NCI-H187 treated with DMSO at 0.1 percent for 48 hours (cell line): ENCODE measurements around the gene CLCN2.

Experiments used
- DNase-seq: peaks from one replicate; lab custom pipeline; 2025; lab: John Stamatoyannopoulos, UW

Gene CLCN2

GRCh38 chr3:184325715-184326369 lies 35.6 kb downstream of the CLCN2 start:
- no peak for DNase-seq

GRCh38 chr3:184325269-184325668 lies 36.1 kb downstream of the CLCN2 start:
- no peak for DNase-seq

GRCh38 chr3:184323696-184324095 lies 37.7 kb downstream of the CLCN2 start:
- DNase-seq: no peak

- no peak for DNase-seq
Measured at GRCh38 chr3:184322731-184323487, 38.5 kb downstream of the CLCN2 start.

- DNase-seq: no peak
Measured at GRCh38 chr3:184321666-184322065, 39.7 kb downstream of the CLCN2 start.

- no peak for DNase-seq
Measured at GRCh38 chr3:184320104-184320445, 41.3 kb downstream of the CLCN2 start.

GRCh38 chr3:184317201-184317600 lies 44.2 kb downstream of the CLCN2 start:
- no peak for DNase-seq

GRCh38 chr3:184316792-184317191 lies 44.6 kb downstream of the CLCN2 start:
- DNase-seq: no peak

GRCh38 chr3:184315871-184316661 lies 45.3 kb downstream of the CLCN2 start:
- DNase-seq: no peak

GRCh38 chr3:184315543-184315867 lies 45.9 kb downstream of the CLCN2 start:
- DNase-seq: no peak

GRCh38 chr3:184314700-184315542 lies 46.5 kb downstream of the CLCN2 start:
- no peak for DNase-seq

- DNase-seq: peak; percentile 47
Measured at GRCh38 chr3:184314363-184314699, 47.1 kb downstream of the CLCN2 start, which contains the start of gene EIF4G1. TSS of gene EIF4G1 (plus strand) at chr3:184314606. CDS start at chr3:184315797, 1,191 bp downstream.

- DNase-seq: no peak
Measured at GRCh38 chr3:184311633-184312032, 49.8 kb downstream of the CLCN2 start.

GRCh38 chr3:184308744-184309143 lies 52.7 kb downstream of the CLCN2 start:
- no peak for DNase-seq

GRCh38 chr3:184307915-184308314 lies 53.5 kb downstream of the CLCN2 start:
- DNase-seq: no peak

- DNase-seq: no peak
Measured at GRCh38 chr3:184306341-184306972, 54.9 kb downstream of the CLCN2 start.

GRCh38 chr3:184305577-184305976 lies 55.8 kb downstream of the CLCN2 start:
- no peak for DNase-seq

- DNase-seq: no peak
Measured at GRCh38 chr3:184300378-184300720, 61.1 kb downstream of the CLCN2 start.

- no peak for DNase-seq
Measured at GRCh38 chr3:184299488-184300377, 61.7 kb downstream of the CLCN2 start.

- DNase-seq: peak; percentile 66
Measured at GRCh38 chr3:184298759-184299487, 62.5 kb downstream of the CLCN2 start, which contains the start of gene PSMD2. TSS of gene PSMD2 (plus strand) at chr3:184299241. CDS start at chr3:184299267, 26 bp downstream.
